Measurements from ENCODE around the gene CACNB3. TPM values are rescaled to one million over a fixed set of nuclear protein-coding genes. Genes with fewer than 3 reads are reported as not detected.

The CACNB3 gene
- polyA plus RNA-seq, 1 donor from 2014 or later: 123 TPM

DNA sequence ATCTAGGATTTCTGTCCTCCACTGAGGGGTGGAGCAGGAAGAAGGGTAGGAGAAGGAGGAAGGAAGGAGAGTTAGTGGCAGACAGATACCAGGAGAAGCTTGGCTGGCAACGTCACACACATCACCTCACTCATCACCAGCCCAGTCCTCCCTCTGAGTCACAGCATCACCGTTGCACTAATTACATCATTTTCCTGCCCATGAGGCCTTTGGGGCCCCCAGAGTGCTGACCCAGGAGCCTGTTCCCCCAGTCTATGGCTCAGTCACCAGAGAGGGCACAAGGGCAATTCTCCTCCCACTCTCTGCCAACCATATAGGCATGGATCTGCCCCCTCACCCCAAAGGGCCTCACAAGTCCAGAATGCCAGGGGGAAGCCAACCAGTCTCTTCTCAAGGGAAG lies 42.8 kb downstream of the CACNB3 start:
- Histone ChIP-seq H3K27ac (ENCODE audit: low read length) (no peak overlapping the region), H2AFZ (ENCODE audit: low read depth, low read length) (no peak overlapping the region), H3K27me3 (ENCODE audit: insufficient read depth, low read depth, low read length) (peaks cover 13% of the 10 kb centered on the region), H3K9me2 (ENCODE audit: insufficient read depth, low read length) (no peaks in the 10 kb centered on the region), H3F3A (ENCODE audit: insufficient read depth, low read length, poor library complexity, severe bottlenecking) (no peaks in the 10 kb centered on the region), H3K9me3 (ENCODE audit: low read length) (no peaks in the 10 kb centered on the region), H3K36me3 (ENCODE audit: insufficient read depth, low read length) (no peaks in the 10 kb centered on the region), H4K20me1 (ENCODE audit: insufficient read depth) (no peaks in the 10 kb centered on the region), H3K79me2 (replicated peaks; ENCODE audit: insufficient read depth, low read length) (no peaks in the 10 kb centered on the region), H3K4me2 (ENCODE audit: low read length) (no peak overlapping the region), H3K4me3 (ENCODE audit: low read length) (no peak overlapping the region), H3K9ac (ENCODE audit: low read length) (no peak overlapping the region)
- TF ChIP-seq SMC3 (conservative IDR thresholded peaks at IDR 0.05; ENCODE audit: poor library complexity): no peak
- TF ChIP-seq EZH2 (IDR thresholded peaks at IDR 0.05; ENCODE audit: borderline replicate concordance, insufficient read depth, low read length, poor library complexity, severe bottlenecking): no peak
- no peak for TF ChIP-seq EP300 (conservative IDR thresholded peaks at IDR 0.05; ENCODE audit: poor library complexity, severe bottlenecking)
- no peak for TF ChIP-seq POLR2AphosphoS5 (IDR thresholded peaks at IDR 0.05)

- H4K20me1 ChIP-seq (ENCODE audit: insufficient read depth): no peaks in the 10 kb centered on the region
- H3K27me3 ChIP-seq (ENCODE audit: insufficient read depth, low read depth, low read length): peaks cover 13% of the 10 kb centered on the region
- H3K9me3 ChIP-seq (ENCODE audit: low read length): no peaks in the 10 kb centered on the region
- H2AFZ ChIP-seq (ENCODE audit: low read depth, low read length): no peak overlapping the region
- no peaks in the 10 kb centered on the region for H3K36me3 ChIP-seq (ENCODE audit: insufficient read depth, low read length)
- TF ChIP-seq, protein P1, sequence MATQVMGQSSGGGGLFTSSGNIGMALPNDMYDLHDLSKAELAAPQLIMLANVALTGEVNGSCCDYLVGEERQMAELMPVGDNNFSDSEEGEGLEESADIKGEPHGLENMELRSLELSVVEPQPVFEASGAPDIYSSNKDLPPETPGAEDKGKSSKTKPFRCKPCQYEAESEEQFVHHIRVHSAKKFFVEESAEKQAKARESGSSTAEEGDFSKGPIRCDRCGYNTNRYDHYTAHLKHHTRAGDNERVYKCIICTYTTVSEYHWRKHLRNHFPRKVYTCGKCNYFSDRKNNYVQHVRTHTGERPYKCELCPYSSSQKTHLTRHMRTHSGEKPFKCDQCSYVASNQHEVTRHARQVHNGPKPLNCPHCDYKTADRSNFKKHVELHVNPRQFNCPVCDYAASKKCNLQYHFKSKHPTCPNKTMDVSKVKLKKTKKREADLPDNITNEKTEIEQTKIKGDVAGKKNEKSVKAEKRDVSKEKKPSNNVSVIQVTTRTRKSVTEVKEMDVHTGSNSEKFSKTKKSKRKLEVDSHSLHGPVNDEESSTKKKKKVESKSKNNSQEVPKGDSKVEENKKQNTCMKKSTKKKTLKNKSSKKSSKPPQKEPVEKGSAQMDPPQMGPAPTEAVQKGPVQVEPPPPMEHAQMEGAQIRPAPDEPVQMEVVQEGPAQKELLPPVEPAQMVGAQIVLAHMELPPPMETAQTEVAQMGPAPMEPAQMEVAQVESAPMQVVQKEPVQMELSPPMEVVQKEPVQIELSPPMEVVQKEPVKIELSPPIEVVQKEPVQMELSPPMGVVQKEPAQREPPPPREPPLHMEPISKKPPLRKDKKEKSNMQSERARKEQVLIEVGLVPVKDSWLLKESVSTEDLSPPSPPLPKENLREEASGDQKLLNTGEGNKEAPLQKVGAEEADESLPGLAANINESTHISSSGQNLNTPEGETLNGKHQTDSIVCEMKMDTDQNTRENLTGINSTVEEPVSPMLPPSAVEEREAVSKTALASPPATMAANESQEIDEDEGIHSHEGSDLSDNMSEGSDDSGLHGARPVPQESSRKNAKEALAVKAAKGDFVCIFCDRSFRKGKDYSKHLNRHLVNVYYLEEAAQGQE (IDR thresholded peaks at IDR 0.05; ENCODE audit: borderline replicate concordance): no peak
- TF ChIP-seq POLR2AphosphoS5 (IDR thresholded peaks at IDR 0.05) (no peak), MXI1 (conservative IDR thresholded peaks at IDR 0.05; ENCODE audit: poor library complexity, severe bottlenecking) (no peak), EZH2 (IDR thresholded peaks at IDR 0.05; ENCODE audit: borderline replicate concordance, insufficient read depth, low read length, poor library complexity, severe bottlenecking) (no peak), RAD21 (conservative IDR thresholded peaks at IDR 0.05) (no peak)
- no peaks in the 10 kb centered on the region for H3K79me2 ChIP-seq (replicated peaks; ENCODE audit: insufficient read depth, low read length)
- H3K27ac ChIP-seq (ENCODE audit: low read length): no peak overlapping the region
- H3K4me2 ChIP-seq (ENCODE audit: low read length): no peak overlapping the region
- peak overlapping the region; percentile 13 for H3K4me3 ChIP-seq (ENCODE audit: low read length)
- H3K9ac ChIP-seq (ENCODE audit: low read length): no peak overlapping the region
- H3F3A ChIP-seq (ENCODE audit: insufficient read depth, low read length, poor library complexity, severe bottlenecking): no peaks in the 10 kb centered on the region
- no peaks in the 10 kb centered on the region for H3K9me2 ChIP-seq (ENCODE audit: insufficient read depth, low read length)
Measured at GRCh38 chr12:48862760-48863159, 44.5 kb downstream of the CACNB3 start.

DNA sequence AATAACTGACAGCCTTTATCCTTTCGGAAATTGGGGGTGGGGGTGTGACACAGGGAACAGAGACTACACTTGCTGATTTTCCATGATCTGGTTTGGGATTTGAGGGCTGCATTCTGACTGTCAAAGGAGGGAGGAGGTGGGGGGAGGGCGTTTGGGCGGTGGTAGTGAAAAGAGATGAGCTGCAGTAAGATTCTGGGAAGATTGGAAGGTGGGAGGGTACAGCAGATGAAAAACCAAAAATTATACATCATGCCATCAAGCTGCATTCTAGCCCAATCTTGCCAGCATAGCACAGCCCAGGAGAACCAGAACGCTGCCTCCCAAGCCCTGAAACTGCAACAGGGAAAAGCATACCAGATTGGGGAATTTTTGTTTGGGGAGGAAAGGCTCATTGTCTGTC lies 45.0 kb downstream of the CACNB3 start:
- no peak overlapping the region for H3K27ac ChIP-seq (ENCODE audit: low read length)
- no peaks in the 10 kb centered on the region for H3K9me3 ChIP-seq (ENCODE audit: low read length)
- no peaks in the 10 kb centered on the region for H3K79me2 ChIP-seq (replicated peaks; ENCODE audit: insufficient read depth, low read length)
- no peaks in the 10 kb centered on the region for H3K9me2 ChIP-seq (ENCODE audit: insufficient read depth, low read length)
- H3F3A ChIP-seq (ENCODE audit: insufficient read depth, low read length, poor library complexity, severe bottlenecking): no peaks in the 10 kb centered on the region
- H2AFZ ChIP-seq (ENCODE audit: low read depth, low read length): no peak overlapping the region
- no peak overlapping the region for H3K9ac ChIP-seq (ENCODE audit: low read length)
- H4K20me1 ChIP-seq (ENCODE audit: insufficient read depth): no peaks in the 10 kb centered on the region
- H3K4me3 ChIP-seq (ENCODE audit: low read length): peak overlapping the region; percentile 13
- TF ChIP-seq RAD21 (conservative IDR thresholded peaks at IDR 0.05): no peak
- H3K27me3 ChIP-seq (ENCODE audit: insufficient read depth, low read depth, low read length): peaks cover 13% of the 10 kb centered on the region
- no peak overlapping the region for H3K4me2 ChIP-seq (ENCODE audit: low read length)
- no peaks in the 10 kb centered on the region for H3K36me3 ChIP-seq (ENCODE audit: insufficient read depth, low read length)

Measured in neural cell (in vitro differentiated cells).